ENCODE results near the gene KIAA0319L. TPM values are rescaled to one million over a fixed set of nuclear protein-coding genes. Genes with fewer than 3 reads are reported as not detected.

KIAA0319L gene
- total and polyA plus RNA-seq, 8 donors = 13.1 to 146 (median 39.1) TPM

DNA sequence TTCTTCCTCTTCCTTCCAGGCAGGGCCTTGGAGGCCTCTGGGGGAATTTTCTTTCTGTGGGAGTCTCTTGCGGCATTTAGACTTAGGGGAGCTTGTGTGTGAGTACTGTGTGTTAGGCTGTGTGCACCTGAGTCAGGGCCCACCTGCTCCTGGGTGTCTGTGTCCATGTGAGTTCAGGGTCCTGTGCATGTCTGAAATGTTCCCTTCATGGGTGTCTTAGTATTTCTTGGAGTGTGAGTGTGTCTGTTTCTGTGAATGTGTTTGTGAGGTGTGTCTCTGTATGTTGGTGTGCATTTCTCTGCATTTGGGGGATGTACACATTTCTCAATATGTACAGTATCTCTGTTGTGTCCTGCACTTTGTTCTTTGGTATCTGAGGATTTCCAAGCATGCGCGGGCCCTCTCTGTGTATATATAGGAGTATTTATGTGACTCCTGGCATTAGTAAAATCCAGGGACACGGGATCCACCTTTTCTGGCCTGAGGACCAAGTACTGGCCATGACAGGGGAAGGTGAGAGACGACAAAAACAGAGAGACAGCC lies 18.3 kb upstream of the KIAA0319L start:
- no peak for DNase-seq
- Histone ChIP-seq H3K27ac (no peak overlapping the region), H3K9me3 (no peaks in the 10 kb centered on the region), H3K27me3 (peaks cover 0 to 82% (median 37%) of the 10 kb centered on the region in 3 donors), H3K4me1 (peaks cover 28 to 55% (median 44%) of the 10 kb centered on the region in 4 donors), H3K4me3 (no peak overlapping the region), H3K36me3 (no peaks in the 10 kb centered on the region)
- WGBS, 5 donors = 74 to 90% (median 85%) methylated on average over 5 of the region's 5 CpGs
- TF ChIP-seq, protein P1, sequence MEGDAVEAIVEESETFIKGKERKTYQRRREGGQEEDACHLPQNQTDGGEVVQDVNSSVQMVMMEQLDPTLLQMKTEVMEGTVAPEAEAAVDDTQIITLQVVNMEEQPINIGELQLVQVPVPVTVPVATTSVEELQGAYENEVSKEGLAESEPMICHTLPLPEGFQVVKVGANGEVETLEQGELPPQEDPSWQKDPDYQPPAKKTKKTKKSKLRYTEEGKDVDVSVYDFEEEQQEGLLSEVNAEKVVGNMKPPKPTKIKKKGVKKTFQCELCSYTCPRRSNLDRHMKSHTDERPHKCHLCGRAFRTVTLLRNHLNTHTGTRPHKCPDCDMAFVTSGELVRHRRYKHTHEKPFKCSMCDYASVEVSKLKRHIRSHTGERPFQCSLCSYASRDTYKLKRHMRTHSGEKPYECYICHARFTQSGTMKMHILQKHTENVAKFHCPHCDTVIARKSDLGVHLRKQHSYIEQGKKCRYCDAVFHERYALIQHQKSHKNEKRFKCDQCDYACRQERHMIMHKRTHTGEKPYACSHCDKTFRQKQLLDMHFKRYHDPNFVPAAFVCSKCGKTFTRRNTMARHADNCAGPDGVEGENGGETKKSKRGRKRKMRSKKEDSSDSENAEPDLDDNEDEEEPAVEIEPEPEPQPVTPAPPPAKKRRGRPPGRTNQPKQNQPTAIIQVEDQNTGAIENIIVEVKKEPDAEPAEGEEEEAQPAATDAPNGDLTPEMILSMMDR (IDR thresholded peaks at IDR 0.05) = no peak
- intact Hi-C loops (cut with DNase I; ENCODE audit: low total_unique reads) = loop anchor here (10.0 kb wide), 1 partner anchor 199 kb away; no protein-coding TSS in a partner anchor

DNA sequence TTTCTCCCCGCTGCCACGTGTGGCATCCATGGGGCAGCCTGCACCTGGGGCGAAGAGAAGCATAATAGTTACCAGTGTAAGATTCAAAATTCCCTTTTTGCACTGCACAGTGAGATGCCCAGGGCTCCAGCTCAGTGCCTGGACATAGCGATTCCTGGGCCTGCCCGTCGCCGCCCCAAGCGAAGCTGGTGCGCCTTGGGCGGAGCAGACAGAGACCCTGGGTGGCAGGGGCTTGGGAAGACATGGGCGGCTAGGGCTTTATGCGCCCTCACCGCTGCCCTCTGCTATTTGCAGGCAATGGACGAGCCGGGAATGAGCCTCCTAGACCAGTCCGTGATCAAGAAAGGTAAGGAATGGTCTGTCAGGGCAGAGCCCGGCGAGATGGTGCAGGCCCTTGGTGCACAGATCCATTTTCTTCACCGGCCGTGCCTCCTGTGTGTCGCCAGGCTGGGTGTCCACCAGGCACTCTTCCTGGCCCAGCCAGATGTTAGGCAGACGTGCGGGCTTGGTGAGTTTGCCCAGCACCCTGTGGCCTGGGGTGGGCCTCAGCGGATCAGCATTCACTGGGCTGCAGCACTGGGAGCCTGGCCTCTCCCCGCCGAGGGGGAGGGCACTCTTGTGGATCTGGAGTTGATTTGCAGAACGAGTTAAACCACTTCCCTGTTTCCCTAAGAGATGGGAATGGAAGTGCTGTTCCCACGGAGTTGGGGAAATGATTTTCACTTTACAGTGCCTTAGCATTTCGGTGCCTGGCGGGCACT lies 17.6 kb upstream of the KIAA0319L start:
- no peaks in the 10 kb centered on the region for H3K9me3 ChIP-seq
- H3K27me3 ChIP-seq = peaks cover 0 to 87% (median 37%) of the 10 kb centered on the region in 3 donors
- H3K4me3 ChIP-seq = no peak overlapping the region
- no peak overlapping the region for H3K27ac ChIP-seq
- H3K4me1 ChIP-seq = peaks cover 28 to 55% (median 44%) of the 10 kb centered on the region in 4 donors
- TF ChIP-seq EP300 (IDR thresholded peaks at IDR 0.05) (no peak), POLR2A (IDR thresholded peaks at IDR 0.05) (no peak), POLR2AphosphoS5 (IDR thresholded peaks at IDR 0.05) (no peak)
- TF ChIP-seq, protein P1 (IDR thresholded peaks at IDR 0.05) = no peak
- H3K36me3 ChIP-seq = no peaks in the 10 kb centered on the region
- WGBS, 5 donors = 65 to 82% (median 66%) methylated on average over 18 to 30 of the region's 30 CpGs
- peak in 1 of 2 donors; percentile 80 for DNase-seq
- intact Hi-C loops (cut with DNase I; ENCODE audit: low total_unique reads) = loop anchor here (5.0 to 10.0 kb wide), 2 partner anchors 152 to 200 kb away; no protein-coding TSS in a partner anchor

DNA sequence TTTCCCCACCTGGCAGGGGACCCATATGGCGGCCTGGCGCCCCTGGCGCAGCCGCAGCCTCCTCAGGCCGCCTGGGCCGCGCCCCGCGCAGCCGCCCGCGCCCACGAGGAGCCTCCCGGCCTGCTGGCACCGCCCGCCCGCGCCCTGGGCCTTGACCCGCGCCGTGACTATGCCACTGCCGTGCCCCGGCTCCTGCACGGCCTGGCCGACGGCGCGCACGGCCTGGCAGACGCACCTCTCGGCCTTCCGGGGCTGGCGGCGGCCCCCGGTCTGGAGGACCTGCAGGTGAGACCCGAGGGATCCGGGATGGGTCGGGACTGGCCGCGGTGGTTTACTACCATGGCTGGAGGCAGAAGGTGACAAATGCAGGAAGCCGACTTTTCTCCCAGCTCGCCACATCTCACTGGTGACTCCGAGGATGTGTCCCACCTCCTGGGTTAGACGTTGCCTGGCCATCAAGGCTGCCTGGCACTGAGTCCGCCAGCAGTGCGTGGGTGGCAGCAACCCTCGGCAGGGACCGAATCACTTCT lies 17.0 kb upstream of the KIAA0319L start:
- H3K4me1 ChIP-seq = peaks cover 28 to 55% (median 44%) of the 10 kb centered on the region in 4 donors
- peak overlapping the region; percentile 48 to 63 (median 50) for H3K4me3 ChIP-seq
- no peaks in the 10 kb centered on the region for H3K36me3 ChIP-seq
- peaks cover 0 to 94% (median 37%) of the 10 kb centered on the region in 3 donors for H3K27me3 ChIP-seq
- no peak overlapping the region for H3K27ac ChIP-seq
- intact Hi-C loops (cut with DNase I; ENCODE audit: low total_unique reads) = loop anchor here (5.0 to 10.0 kb wide), 2 partner anchors 153 to 201 kb away; no protein-coding TSS in a partner anchor
- DNase-seq = no peak
- 43 to 74% (median 59%) methylated on average over 11 to 48 of the region's 48 CpGs for WGBS, 5 donors
- TF ChIP-seq POLR2A (IDR thresholded peaks at IDR 0.05) (no peak), POLR2AphosphoS5 (IDR thresholded peaks at IDR 0.05) (no peak), EP300 (IDR thresholded peaks at IDR 0.05) (no peak)
- TF ChIP-seq, protein P1 (IDR thresholded peaks at IDR 0.05) = no peak
- H3K9me3 ChIP-seq = no peaks in the 10 kb centered on the region

All from stomach (tissue), 9 donors.